NCI-H2107 treated with DMSO at 0.1 percent for 48 hours (cell line): Measurements from ENCODE around the gene FAM124B.
A peak's percentile ranks its signal among the peaks of the same experiment; 100 is the strongest.

Experiments used
- DNase-seq: peaks from one replicate; lab custom pipeline; 2025; ENCODE audit not compliant: unreplicated experiment; lab: John Stamatoyannopoulos, UW

The FAM124B gene

DNA sequence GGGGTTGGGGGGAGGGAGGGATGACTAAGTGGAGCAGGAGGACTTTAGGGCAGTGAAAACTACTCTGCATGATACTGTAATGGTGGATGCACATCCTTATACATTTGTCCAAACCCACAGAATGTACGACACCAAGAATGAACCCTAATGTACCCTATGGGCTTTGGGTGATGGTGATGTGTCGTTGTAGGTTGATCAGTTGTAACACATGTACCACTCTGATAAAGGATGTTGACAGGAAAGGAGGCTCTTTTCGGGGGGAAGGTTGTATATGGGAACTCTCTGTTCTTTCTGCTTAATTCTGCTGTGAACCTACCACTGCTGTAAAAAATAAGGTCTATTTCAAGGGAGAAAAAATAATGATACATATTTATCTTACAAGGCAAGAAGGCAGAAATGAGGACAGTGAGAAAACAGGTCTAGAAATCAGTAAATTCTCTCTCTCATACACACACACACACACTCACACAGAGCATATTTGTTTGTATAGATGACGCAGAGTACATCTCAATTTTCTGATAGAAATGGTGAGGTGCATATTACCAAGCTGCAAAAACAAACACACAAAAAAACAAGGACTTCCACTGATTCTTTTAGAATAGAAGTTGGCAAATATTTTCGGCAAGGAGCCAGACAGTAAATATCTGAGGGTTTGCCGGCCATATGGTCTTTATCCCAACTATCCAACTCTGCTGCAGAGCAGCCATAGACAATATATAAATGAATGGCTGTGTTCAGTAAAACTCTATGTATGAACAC is 20.2 kb downstream of the FAM124B start:
- no peak for DNase-seq

DNA sequence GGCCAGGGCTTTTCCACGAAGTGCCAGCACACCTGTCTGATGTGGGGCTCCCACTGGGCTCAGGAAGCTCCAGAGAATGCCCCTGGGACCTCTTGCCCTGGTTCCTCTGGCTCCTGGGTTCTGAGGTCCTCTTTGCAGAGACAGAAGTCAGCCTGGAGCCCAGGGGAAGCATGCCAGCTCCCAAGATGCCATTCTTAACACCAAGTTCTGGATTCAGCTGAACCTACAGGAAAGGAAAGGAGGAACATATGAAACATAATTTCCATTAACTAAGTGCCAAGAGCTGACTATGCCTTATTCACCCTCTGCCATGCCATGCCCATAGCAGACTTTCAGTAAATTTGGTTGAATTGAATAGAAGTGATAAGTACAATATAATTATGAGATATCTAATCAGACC is 21.9 kb downstream of the FAM124B start:
- DNase-seq = no peak

DNA sequence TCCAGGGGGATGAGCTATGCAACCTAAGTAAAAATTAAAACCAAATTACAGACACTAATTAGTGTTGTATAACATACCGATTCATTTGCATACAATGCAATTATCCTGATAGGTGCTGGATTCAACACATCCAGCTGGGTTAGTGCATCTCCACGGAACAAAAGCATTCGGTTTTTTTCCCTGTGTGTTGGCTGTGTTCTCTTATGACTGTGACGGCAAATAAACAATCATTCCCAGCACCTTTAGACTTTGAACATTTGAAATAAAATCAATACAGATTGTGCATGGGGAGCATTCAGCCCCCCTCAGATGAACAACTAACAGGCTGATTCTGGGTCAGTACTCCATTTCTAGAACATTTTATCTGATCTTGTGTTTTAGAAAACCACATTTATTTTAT is 22.7 kb downstream of the FAM124B start:
- DNase-seq = no peak

DNA sequence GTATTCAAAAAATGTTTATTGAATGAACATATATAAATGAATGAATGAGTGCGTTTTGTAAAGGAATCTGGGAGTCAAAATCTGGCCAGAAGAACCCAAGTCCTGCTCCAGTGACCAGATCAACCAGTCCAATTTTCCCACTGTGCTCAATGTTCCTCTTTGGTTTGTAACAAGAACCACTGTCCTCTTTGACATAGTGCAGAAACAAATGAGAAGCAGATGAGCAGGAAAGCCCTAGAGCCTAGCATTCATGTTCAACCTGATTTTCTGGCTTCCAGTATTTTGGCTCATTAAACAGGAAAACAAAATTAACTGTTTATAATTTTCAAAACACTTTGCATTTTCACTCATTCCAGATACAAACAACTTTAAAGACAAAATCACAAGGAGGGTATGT is 23.2 kb downstream of the FAM124B start:
- DNase-seq = no peak

DNA sequence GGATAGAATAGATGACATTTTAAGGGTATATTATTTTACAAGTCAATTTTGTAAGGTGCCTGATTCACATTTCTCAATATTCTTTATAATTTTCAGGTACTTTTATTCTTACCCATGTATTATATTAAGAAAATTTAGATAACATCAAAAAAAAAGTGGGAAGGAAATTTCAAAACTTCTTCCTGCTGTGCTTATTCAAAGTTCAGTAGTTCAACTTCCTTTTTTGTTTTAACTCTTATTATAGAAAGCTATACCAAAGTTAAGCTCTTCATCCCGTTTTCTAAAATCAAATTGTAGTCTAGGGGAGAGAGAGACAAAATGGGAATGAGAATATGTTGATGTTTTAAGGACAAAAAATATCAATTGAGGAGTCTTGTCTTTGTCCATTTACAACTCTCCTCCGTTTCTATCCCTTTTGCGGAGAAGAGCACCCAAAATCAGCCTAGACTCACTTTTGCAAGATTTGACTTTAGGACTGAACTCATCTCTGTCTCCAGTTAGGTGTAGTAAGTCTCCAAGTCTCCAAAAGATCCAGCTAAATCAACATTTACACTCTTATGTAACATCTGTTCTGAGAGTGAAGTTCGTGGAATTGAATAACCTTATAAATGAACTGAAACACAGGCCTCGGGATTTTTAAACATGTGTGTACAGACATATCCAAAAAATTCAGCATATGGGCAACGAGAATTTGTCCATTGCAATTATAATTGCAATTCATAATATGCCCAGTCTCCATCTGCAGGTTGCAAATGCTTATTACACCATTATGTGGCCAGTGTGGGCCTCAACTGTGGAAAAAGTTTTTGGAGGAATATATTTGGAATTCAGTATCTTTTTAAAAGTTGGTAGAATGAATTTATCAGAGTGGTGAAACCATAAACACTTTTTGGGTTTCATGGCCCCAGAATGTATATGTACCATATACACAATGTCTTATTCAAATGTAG is 23.9 kb downstream of the FAM124B start:
- DNase-seq = no peak

DNA sequence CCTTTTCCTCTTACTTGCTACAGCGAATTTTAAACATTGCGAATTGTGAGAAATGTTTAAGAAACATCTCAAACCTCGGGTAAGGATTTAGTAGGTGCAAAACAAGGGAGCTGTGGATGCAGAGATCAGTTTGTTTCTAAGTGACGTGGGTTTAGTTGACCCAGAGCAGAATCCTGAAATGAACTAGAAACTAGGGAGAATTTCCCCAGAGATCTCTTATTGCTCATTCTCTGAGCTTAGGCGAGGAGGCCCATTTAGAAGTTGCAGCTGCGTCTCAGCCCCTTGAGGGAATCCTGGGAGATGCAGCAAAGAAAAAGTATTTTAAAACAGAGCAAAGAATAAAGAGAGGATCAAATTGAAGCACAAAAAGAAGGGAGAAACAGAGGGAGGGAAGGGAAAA is 29.3 kb downstream of the FAM124B start:
- DNase-seq = no peak

DNA sequence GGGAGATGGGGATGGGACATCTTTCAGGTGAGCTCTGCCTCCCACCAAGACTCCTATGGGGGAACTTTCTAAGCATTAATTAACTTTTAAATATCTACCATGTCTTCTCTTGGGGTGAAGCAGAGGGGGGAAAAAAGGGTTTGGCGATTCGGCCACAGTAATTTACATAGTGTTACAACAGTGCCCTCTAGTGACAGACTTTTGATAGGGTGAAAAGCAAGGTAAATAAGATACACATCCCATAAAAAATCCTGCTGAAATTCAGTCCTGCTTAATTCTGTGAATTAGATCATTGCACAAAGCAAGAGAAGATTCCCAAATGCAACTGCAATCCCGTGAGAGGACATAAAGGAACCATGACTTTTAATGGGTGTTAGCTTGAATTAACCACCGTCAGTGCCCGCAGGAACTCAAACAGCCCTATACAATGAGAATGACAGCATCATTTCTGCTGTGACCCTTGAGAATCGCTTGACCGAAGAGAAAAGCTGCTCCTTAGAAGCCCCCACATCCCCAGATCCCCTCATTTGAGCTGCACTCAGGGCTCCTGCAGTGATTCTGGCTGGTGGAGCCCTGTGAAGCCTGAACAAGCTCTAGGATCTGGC is 32.8 kb downstream of the FAM124B start:
- peak; percentile 42 for DNase-seq

DNA sequence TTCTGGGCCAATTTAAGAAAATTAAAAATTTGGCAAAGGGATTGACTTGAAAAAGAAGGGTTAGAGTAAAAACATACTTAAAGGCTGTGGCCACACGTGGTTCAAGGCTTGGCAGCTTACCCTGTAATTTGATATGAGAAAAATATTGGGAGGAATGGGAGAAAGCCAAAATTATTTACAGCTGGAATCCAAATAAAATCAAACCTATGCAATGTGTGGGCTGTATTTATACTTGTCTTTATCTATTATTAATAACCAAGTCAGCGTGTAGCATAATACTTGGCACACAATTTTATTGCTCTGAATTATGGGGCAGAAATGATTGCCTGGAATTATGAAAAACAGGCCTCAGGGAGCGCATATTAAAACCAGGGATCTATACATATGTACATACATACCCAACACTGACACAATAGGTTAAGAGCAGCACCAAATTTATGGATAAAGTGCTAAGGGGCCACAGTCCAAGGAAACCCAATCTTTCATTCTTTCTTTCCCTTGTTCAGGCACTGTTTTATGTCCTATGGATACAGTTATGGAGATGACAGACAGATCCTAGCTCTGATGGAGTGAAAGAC is 35.6 kb downstream of the FAM124B start:
- no peak for DNase-seq

DNA sequence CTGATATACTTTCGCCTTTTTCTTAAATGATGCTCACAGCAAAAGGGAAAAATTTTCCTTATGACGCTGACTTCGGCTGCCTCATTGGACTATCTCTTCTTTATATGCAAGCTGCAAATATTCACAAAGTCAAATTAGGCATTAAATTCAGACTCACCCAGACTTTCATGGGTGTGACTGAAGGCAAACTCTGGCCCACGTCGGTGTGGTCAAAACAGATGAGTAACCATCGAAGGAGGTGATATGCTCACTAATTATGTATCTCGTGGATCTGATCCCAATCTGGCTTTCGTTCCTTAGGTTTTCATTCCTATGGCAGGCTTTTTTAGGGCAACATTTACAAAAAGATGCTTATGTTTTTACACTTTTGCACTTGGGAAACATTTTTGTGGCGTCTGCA is 36.6 kb downstream of the FAM124B start:
- no peak for DNase-seq

DNA sequence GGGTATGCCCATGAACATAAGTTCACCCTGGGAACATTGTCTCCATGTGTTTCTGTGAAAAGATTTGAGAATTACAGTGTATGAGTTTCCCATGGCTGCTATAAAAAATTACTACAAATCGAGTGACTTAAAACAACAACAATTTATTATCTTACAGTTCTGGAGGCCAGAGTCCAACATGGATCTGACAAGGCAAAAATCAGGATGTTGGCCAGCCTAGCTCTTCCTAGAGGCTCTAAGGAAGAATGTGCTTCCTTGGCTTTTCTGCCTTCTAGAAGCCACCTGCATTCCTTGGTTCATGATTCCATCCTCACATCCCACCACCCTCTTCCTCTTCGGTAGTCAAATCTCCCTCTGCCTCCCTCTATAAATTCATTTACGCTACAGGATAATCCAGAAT is 38.6 kb downstream of the FAM124B start:
- DNase-seq = no peak

DNA sequence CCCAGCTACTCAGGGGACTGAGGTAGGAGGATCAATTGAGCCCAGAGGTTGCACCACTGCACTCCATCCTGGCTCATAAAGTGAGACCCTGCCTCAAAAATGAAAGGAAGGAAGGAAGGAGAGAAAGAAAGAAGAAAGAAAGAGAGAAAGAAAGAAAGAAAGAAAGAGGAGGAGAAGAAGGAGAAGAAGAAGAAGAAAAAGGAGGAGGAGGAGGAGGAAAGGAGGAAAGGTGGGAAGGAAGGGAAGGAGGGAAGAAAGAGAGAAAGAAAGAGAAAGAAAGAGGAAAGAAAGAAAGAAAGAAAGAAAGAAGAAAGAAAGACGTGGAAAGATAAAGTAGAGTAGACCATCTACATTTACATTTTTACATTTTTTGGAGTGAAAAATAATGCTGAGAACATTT is 39.8 kb downstream of the FAM124B start:
- no peak for DNase-seq

DNA sequence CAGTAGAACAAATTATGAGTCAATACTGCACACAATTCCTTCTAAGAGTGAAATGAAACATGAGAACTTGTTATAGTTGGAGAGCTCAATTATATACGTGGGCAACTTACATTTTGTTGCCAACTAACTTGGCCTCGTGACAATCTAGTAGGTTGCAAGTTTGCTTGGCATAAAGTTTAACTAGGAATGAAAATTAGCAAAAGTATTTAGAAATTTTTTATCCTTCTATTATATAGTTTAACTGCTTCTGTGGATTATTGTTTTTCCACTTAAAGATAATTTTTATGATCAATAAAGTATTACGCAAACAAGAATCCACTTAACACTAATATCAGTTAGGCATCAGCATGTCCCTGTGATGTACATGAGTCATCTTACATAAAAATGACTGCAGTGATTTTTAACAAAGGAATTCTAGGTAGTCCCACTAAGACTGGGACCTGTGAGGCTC is 41.1 kb downstream of the FAM124B start:
- DNase-seq = peak; percentile 23

DNA sequence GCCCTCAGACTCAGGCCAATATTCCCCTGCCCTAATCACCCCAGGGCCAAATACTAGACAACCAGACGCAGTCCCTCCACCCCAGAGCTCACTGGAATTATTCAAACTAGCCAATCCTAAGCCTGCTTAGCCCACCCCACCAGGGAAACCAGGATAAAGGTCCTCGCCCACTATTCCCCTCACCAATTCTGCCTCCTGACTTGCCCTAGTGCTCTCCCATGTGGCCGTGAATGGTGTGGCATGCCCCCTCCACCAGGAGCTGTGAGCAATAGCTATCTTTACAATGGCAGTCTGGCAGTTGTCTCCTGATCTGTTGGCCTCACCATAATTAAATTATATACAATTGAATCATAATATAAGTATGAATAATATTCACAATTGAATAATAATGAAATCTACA is 42.3 kb downstream of the FAM124B start:
- no peak for DNase-seq

DNA sequence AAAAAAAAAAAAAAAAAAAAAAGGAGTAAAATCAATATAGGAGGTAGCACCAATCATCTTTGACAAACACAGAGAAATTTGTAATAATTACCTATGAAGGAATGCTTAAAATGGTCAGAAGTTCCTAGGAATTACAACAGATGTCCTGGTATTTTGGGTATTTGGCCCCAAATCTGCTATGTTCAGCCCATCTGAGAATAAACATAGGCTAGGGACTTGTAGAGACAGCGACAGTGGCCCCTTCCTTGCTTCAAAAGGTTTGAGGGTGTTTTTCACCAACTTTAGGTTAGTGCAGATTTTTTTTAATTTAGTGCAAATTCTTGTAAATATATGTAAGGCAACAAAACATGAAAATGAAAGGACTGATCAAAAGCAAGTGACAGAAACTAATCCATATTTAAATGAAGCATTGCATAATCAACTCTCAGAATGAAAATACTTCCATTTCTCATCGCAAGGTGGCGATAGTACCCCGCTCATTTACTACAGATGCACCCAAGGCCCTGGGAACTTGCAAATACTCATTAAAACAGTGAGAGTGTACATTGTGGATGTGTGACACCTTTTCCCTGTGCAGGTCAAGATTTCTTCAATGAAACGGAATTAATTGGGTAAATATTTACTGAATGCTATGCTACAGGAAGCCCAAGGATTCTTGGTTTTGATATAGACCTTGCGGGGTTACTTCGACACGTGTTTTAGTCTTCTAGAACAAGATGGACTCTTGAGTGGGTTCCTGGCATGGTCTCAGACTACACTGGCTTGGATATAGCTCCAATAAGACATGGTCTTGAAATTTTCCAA is 44.6 kb downstream of the FAM124B start:
- DNase-seq = peak; percentile 36

DNA sequence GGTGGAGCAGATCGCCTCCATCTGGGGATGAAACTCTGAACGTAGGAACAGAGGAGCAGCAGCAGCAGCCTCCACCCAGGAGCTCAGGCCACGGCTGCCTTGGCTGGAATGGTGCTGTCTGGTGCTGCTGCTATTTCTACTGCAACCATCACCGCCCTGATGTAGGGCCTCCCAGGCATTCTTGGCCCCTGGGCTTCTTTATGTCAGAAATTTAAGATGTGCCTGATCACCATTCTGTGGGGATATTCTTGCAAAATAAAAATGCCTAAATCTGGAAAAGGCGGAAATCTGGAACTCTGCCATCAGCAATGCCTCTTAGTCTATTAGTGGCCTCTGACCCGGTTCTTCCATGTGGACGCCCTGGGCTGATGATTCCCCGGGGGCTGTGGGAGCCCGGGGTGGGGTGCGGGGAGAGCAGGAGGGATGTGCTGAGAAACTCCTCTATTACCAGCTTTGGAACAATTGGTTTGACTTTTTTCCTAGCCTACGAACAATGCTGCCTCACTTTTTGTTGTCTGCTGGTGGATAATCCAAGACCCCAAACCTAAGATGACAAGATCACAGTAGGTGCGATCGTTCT is 47.2 kb downstream of the FAM124B start:
- DNase-seq = no peak

DNA sequence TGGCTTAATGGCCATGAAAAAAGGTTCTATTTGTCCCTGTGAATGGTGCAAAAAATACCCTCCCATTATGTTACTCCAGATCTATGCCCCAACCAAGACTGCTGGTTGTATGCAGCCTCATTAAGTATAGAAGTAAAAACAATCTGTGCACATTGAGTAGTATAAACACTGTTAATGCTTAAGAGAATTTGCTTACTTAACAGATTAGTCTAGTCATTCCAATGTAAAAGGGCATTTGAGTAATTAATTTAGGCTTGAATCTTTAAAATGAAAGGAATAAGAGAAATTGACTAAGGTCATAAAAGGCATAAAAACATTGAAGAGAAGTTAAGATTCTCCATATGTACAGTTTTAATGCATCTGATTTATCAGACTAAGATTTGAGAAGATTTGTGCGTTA is 51.2 kb downstream of the FAM124B start:
- no peak for DNase-seq

DNA sequence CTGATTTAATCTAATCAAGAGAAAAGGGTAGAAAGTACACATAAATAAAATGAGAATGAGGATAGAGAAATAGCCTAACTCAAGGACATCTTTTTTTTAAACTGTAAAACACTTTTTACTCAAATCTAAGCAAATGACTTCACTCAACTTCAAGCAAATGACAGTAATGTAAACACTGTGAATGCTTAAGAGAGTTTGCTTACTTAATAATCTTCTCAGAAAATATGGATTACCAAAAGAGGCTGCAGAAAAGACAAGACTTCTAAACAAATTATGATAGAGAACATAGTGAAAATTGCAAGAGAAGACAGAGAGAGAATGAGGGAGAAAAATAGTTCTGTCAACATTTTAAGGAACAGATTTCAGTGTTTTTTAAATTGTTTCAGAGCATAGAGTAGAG is 52.5 kb downstream of the FAM124B start:
- no peak for DNase-seq

DNA sequence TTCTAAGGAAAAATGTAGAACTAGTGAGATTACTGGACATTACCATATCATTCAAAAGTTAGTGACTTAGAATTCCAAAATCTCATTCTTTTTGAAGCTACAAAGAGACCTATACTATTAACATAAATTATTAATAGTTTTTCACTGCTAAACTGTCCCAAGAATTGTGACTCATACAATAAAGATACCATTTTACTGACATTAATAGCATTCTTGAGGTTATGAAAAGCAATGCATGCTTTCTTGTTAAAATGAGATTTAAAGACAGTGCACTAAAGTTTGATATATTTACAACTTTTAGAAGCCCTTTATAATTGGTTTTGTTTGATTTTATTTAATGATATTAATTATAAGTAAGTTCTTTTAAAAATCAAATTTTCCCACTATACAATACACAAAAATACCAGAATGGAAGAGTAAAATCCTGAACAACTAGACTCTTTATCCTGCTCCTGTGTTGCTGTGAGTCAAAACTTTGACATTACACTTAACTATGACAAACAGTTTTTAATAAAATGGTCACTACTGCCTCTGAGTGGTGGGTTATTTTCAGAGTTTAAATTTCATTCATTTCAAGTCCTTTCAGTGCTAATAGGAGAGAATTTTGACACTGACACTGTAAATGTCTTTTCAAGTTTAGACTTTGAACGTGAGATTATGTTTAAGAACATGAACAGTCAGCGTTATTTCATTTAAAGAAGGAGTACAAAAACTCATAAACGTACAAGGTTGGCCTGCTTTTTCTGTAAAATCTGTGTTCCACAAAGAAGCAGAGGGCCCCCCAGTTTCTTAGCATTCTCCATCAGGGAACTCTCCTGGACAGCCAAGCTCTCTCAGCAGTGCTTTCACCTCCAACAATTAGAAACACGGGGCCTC is 54.5 kb downstream of the FAM124B start:
- DNase-seq = no peak

DNA sequence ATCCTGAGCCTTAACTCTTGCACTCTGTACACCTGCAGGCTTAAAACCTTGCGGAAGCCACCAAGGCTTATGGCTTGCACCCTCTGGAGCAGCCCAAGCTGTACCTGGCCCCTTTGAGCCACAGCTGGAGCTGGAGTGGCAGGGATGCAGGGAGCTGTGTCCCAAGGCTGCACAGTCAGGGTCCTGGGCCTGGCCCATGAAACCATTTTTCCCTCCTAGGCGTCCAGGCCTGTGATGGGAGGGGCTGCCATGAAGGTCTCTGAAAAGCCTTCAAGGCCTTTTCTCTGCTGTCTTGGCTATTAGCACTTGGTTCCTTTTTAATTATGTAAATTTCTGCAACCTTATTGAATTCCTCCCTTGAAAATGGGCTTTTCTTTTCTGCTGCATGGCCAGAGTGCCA is 56.4 kb downstream of the FAM124B start:
- DNase-seq = no peak
